Cardiac muscle cell (in vitro differentiated cells and primary cell): Measurements from ENCODE around the gene ACSM4. TPM values are rescaled to one million over a fixed set of nuclear protein-coding genes. Genes with fewer than 3 reads are reported as not detected.

Experiments
- DNase-seq, 2 donors: peaks; one replicate each; pipeline versions ENCODE4 v3.0.0 to v3.0.0-alpha.2; 2010 to 2017; ENCODE audit warnings: low read depth in 1 of 2, low spot score in 1 of 2
- H3K27ac ChIP-seq: fragments of 200-600 bp; sonication (generic); 2 replicates; pipeline ENCODE4 v1.5.1; 2016
- H3K27me3 ChIP-seq: fragments of 200-600 bp; sonication (generic); 2 replicates; pipeline ENCODE4 v1.6.0; 2016; ENCODE audit warnings: control low read depth
- H3K36me3 ChIP-seq: fragments of 200-600 bp; sonication (generic); 2 replicates; pipeline ENCODE4 v1.5.1; 2016; ENCODE audit warnings: control low read depth
- H3K4me1 ChIP-seq: fragments of 200-600 bp; sonication (generic); 2 replicates; pipeline ENCODE4 v1.8.1; 2017; ENCODE audit warnings: low read depth, mild to moderate bottlenecking, mixed run types
- H3K4me3 ChIP-seq: fragments of 200-600 bp; sonication (generic); 2 replicates; pipeline ENCODE4 v1.5.1; 2016; ENCODE audit warnings: mild to moderate bottlenecking
- H3K9me3 ChIP-seq: fragments of 200-600 bp; sonication (generic); 2 replicates; pipeline ENCODE4 v1.5.1; 2017; ENCODE audit warnings: low read depth, mild to moderate bottlenecking, control low read depth
- CTCF ChIP-seq: IDR thresholded peaks from 2 replicates; pipeline ENCODE4 v1.5.1; 2012; ENCODE audit warnings: low read depth, mild to moderate bottlenecking, low read length
- polyA plus RNA-seq: library from polyadenylated mRNA; unstranded; fragments of >200 nt; fragmentation: Nextera tagmentation; extraction: Ambion mirVana; gene quantifications from 2 replicates; pipeline ENCODE4 v1.2.1, GENCODE V29; 2016
- total RNA-seq: library from RNA; depleted of rRNA; stranded (reverse); fragments of >200 nt; gene quantifications from 2 replicates; pipeline ENCODE4 v1.2.3, GENCODE V29; 2016

The ACSM4 gene, protein sequence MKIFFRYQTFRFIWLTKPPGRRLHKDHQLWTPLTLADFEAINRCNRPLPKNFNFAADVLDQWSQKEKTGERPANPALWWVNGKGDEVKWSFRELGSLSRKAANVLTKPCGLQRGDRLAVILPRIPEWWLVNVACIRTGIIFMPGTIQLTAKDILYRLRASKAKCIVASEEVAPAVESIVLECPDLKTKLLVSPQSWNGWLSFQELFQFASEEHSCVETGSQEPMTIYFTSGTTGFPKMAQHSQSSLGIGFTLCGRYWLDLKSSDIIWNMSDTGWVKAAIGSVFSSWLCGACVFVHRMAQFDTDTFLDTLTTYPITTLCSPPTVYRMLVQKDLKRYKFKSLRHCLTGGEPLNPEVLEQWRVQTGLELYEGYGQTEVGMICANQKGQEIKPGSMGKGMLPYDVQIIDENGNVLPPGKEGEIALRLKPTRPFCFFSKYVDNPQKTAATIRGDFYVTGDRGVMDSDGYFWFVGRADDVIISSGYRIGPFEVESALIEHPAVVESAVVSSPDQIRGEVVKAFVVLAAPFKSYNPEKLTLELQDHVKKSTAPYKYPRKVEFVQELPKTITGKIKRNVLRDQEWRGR
- not detected in 2 replicates for total RNA-seq
- not detected in 2 replicates for polyA plus RNA-seq

- Histone ChIP-seq H3K36me3 (no peaks in the 10 kb centered on the region), H3K9me3 (no peaks in the 10 kb centered on the region), H3K27ac (no peak within 1 kb of the TSS), H3K4me3 (no peak within 1 kb of the TSS), H3K27me3 (no peaks in the 10 kb centered on the region), H3K4me1 (peaks cover 6% of the 10 kb centered on the region)
- TF ChIP-seq CTCF = no peak
- no peak for DNase-seq
These were observed at the start of gene ACSM4 for GRCh38 chr12:7303772-7304171. Gene ACSM4, plus strand, starts transcription at chr12:7304072. Its CDS starts 260 bp downstream, at chr12:7304332.

GRCh38 chr12:7259060-7259459 lies 44.8 kb upstream of the ACSM4 start:
- Histone ChIP-seq H3K27me3 (no peaks in the 10 kb centered on the region), H3K36me3 (no peaks in the 10 kb centered on the region), H3K4me3 (no peak overlapping the region), H3K9me3 (no peaks in the 10 kb centered on the region), H3K27ac (no peak overlapping the region), H3K4me1 (no peaks in the 10 kb centered on the region)
- no peak for TF ChIP-seq CTCF
- DNase-seq = no peak

DNA sequence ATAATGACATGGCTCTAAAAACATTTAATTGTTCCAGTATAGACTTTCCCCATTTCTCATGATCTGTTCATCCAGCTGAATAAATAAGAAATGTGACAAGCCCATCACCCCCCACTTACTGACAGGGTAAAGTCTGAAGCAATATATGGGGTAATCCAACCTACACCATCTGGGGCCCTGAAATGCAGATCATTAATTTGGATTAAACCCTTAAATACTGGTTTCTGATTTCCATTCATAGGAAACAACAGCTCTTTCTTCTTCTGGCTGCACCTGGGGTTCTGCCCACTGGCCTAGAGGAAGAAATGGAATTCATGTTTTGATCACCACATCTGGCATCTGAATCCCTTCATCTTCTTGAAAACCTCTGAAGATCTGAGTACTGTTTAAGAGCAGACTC lies 39.3 kb upstream of the ACSM4 start:
- H3K4me1 ChIP-seq = no peaks in the 10 kb centered on the region
- DNase-seq = no peak
- H3K9me3 ChIP-seq = no peaks in the 10 kb centered on the region
- H3K36me3 ChIP-seq = no peaks in the 10 kb centered on the region
- H3K4me3 ChIP-seq = no peak overlapping the region
- no peaks in the 10 kb centered on the region for H3K27me3 ChIP-seq
- no peak overlapping the region for H3K27ac ChIP-seq
- no peak for TF ChIP-seq CTCF

DNA sequence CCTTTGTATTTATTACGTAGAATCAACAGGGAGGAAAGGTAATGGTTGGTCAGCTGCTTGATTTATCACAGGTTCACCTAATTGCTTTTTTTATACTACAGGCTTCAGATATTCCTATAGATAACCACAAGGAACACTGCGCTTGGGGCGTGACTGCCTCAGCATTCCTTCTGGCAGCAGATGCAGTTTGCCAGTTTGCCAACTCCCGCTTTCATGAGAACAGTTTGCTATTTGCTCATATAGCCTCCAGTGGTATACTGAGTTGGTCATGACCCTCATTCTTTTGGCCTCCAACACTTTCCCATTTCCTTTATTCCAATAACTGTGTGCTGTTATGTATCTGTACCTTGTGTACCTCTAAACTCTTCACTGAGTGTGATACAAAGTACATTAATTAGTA lies 38.6 kb upstream of the ACSM4 start:
- Histone ChIP-seq H3K36me3 (no peaks in the 10 kb centered on the region), H3K4me1 (no peaks in the 10 kb centered on the region), H3K27ac (no peak overlapping the region), H3K9me3 (no peaks in the 10 kb centered on the region), H3K27me3 (no peaks in the 10 kb centered on the region), H3K4me3 (no peak overlapping the region)
- DNase-seq = no peak
- TF ChIP-seq CTCF = no peak

DNA sequence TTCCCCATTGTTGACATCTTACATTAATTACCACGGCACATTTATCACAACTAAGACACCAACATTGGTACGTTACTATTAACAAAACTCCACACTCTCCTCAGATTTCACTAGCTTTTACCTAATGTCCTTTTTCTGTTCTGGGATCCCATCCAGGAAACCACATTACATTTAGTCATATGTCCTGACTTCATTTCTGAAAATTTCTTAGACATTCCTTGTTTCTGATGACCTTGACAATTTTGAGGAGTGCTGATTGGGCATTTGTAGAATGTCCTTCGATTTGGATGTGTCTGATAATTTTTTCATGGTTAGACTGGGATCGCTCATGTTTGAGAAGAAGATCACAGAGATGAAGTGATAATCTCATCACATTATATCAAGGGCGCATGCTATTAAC lies 34.6 kb upstream of the ACSM4 start:
- H3K27me3 ChIP-seq = no peaks in the 10 kb centered on the region
- no peak for TF ChIP-seq CTCF
- no peaks in the 10 kb centered on the region for H3K36me3 ChIP-seq
- DNase-seq = no peak
- H3K27ac ChIP-seq = no peak overlapping the region
- H3K9me3 ChIP-seq = no peaks in the 10 kb centered on the region
- no peaks in the 10 kb centered on the region for H3K4me1 ChIP-seq
- no peak overlapping the region for H3K4me3 ChIP-seq
